HUES6 (cell line): ENCODE data around the gene OR8D1.
"Not testable (repeated sequence)": the region's sequence is repeated elsewhere in the genome, so short reads cannot be mapped to it uniquely, and the experiment has no call there.

Source experiments
- H3K27ac ChIP-seq: 2 replicates; pipeline ENCODE4 v1.7.0; 2013; ENCODE audit warnings: low read depth, mild to moderate bottlenecking, low read length, inconsistent platforms
- H3K27me3 ChIP-seq: 2 replicates; pipeline ENCODE4 v1.6.1; 2013; ENCODE audit warnings: low read length; ENCODE audit not compliant: control insufficient read depth, insufficient read depth
- H3K36me3 ChIP-seq: 2 replicates; pipeline ENCODE4 v1.6.1; 2013; ENCODE audit warnings: low read length; ENCODE audit not compliant: control insufficient read depth, insufficient read depth
- H3K4me1 ChIP-seq: 2 replicates; pipeline ENCODE4 v1.6.1; 2013; ENCODE audit warnings: low read length; ENCODE audit not compliant: control insufficient read depth, insufficient read depth
- H3K4me3 ChIP-seq: 2 replicates; pipeline ENCODE4 v1.5.1; 2013; ENCODE audit warnings: low read depth, low read length
- H3K9ac ChIP-seq: one replicate; pipeline ENCODE4 v1.6.1; 2013; ENCODE audit warnings: mild to moderate bottlenecking, low read length
- H3K9me3 ChIP-seq: 2 replicates; pipeline ENCODE4 v1.6.1; 2013; ENCODE audit warnings: low read depth, low read length; ENCODE audit not compliant: control insufficient read depth, insufficient read depth

Gene OR8D1

GRCh38 chr11:124285610-124286344, 28.0 kb downstream of the OR8D1 start:
- Histone ChIP-seq H3K9me3 (0 out of 2 replicates have a peak, but pooled peaks cover 6% of the 10 kb centered on the region), H3K4me3 (no peak overlapping the region), H3K27me3 (no peaks in the 10 kb centered on the region), H3K27ac (no peak overlapping the region), H3K9ac (no peak overlapping the region), H3K4me1 (no peaks in the 10 kb centered on the region), H3K36me3 (no peaks in the 10 kb centered on the region)

GRCh38 chr11:124278261-124278660, 35.5 kb downstream of the OR8D1 start:
- H3K36me3 ChIP-seq: no peaks in the 10 kb centered on the region
- H3K9ac ChIP-seq: no peak overlapping the region
- no peak overlapping the region for H3K4me3 ChIP-seq
- 0 out of 2 replicates have a peak, but pooled peaks cover 4% of the 10 kb centered on the region for H3K9me3 ChIP-seq
- peaks cover 11% of the 10 kb centered on the region for H3K4me1 ChIP-seq
- no peak overlapping the region for H3K27ac ChIP-seq
- no peaks in the 10 kb centered on the region for H3K27me3 ChIP-seq

- no peaks in the 10 kb centered on the region for H3K27me3 ChIP-seq
- H3K36me3 ChIP-seq: no peaks in the 10 kb centered on the region
- H3K4me3 ChIP-seq: no peak overlapping the region
- H3K9ac ChIP-seq: no peak overlapping the region
- H3K9me3 ChIP-seq: 0 out of 2 replicates have a peak, but pooled peaks cover 4% of the 10 kb centered on the region
- no peak overlapping the region for H3K27ac ChIP-seq
- peaks cover 11% of the 10 kb centered on the region for H3K4me1 ChIP-seq
These were observed 35.9 kb downstream of the OR8D1 start for GRCh38 chr11:124277804-124278203.

GRCh38 chr11:124277207-124277606, 36.5 kb downstream of the OR8D1 start:
- Histone ChIP-seq H3K4me1 (peaks cover 11% of the 10 kb centered on the region), H3K9me3 (0 out of 2 replicates have a peak, but pooled peaks cover 4% of the 10 kb centered on the region), H3K4me3 (no peak overlapping the region), H3K36me3 (no peaks in the 10 kb centered on the region), H3K27me3 (no peaks in the 10 kb centered on the region), H3K27ac (no peak overlapping the region), H3K9ac (no peak overlapping the region)

GRCh38 chr11:124276081-124276480, 37.7 kb downstream of the OR8D1 start:
- no peaks in the 10 kb centered on the region for H3K9me3 ChIP-seq
- H3K27me3 ChIP-seq: no peaks in the 10 kb centered on the region
- H3K4me3 ChIP-seq: no peak overlapping the region
- H3K4me1 ChIP-seq: peaks cover 11% of the 10 kb centered on the region
- H3K36me3 ChIP-seq: no peaks in the 10 kb centered on the region
- H3K9ac ChIP-seq: no peak overlapping the region
- no peak overlapping the region for H3K27ac ChIP-seq

GRCh38 chr11:124274000-124274399, 39.7 kb downstream of the OR8D1 start:
- H3K4me1 ChIP-seq: peaks cover 11% of the 10 kb centered on the region

GRCh38 chr11:124270886-124271285, 42.9 kb downstream of the OR8D1 start:
- not testable (repeated sequence) for H3K36me3 ChIP-seq, H3K4me3 ChIP-seq, H3K9me3 ChIP-seq, H3K9ac ChIP-seq, H3K27me3 ChIP-seq, H3K27ac ChIP-seq
- peaks cover 11% of the 10 kb centered on the region for H3K4me1 ChIP-seq

More at GRCh38 chr11:124274000-124274399, 39.7 kb downstream of the OR8D1 start:
- no peak overlapping the region for H3K9ac ChIP-seq
- H3K27me3 ChIP-seq: no peaks in the 10 kb centered on the region
- no peaks in the 10 kb centered on the region for H3K9me3 ChIP-seq
- no peak overlapping the region for H3K27ac ChIP-seq
- no peak overlapping the region for H3K4me3 ChIP-seq
- no peaks in the 10 kb centered on the region for H3K36me3 ChIP-seq

- not testable (repeated sequence) for H3K9ac ChIP-seq, H3K9me3 ChIP-seq, H3K4me1 ChIP-seq, H3K27me3 ChIP-seq, H3K4me3 ChIP-seq, H3K27ac ChIP-seq, H3K36me3 ChIP-seq
These were observed 48.7 kb downstream of the OR8D1 start for GRCh38 chr11:124265041-124265440.

- H3K27ac ChIP-seq: no peak within 1 kb of the TSS
- H3K9me3 ChIP-seq: no peaks in the 10 kb centered on the region
- no peaks in the 10 kb centered on the region for H3K4me1 ChIP-seq
- H3K9ac ChIP-seq: no peak within 1 kb of the TSS
- H3K27me3 ChIP-seq: no peaks in the 10 kb centered on the region
- no peak within 1 kb of the TSS for H3K4me3 ChIP-seq
- no peaks in the 10 kb centered on the region for H3K36me3 ChIP-seq
These were observed 57.7 kb downstream of the OR8D1 start, which contains the start of gene OR8G5 for GRCh38 chr11:124256076-124256475. Gene OR8G5, plus strand, starts transcription at chr11:124256376. Its CDS starts 8,556 bp downstream, at chr11:124264932.
